MCF 10A (cell line): ENCODE results near the gene SLC35F5. TPM values are rescaled to one million over a fixed set of nuclear protein-coding genes. Genes with fewer than 3 reads are reported as not detected.
A peak's percentile ranks its signal among the peaks of the same experiment; 100 is the strongest.

Experiments
- BruUV-seq: library from RNA; stranded (reverse); fragments of 400-500 nt; replicated peaks from 2 replicates; lab custom pipeline; 2021; lab: Mats Ljungman, UMichigan
- CTCF ChIA-PET: fragments of 300-600 bp; sonication (Branson Sonifier 250); formaldehyde crosslinking; extraction: SDS; loops from one replicate; lab custom pipeline; 2021; ENCODE audit warnings: antibody characterized with exemption, inconsistent platforms; lab: Yijun Ruan, JAX
- POLR2A ChIA-PET: fragments of 300-600, 350-650 bp; sonication (Branson Sonifier 250); formaldehyde crosslinking; extraction: SDS; loops from one replicate; lab custom pipeline; 2020; ENCODE audit warnings: antibody characterized with exemption, inconsistent platforms; lab: Yijun Ruan, JAX
- DNase-seq: peaks from one replicate; pipeline ENCODE4 v3.0.0-alpha.2; 2018; ENCODE audit not compliant: unreplicated experiment
- H3K27ac Mint-ChIP-seq: one replicate; pipeline ENCODE4 v1.8.0; 2022; ENCODE audit warnings: mild to moderate bottlenecking, low read depth, mixed read lengths; ENCODE audit not compliant: unreplicated experiment
- H3K27me3 Mint-ChIP-seq: one replicate; pipeline ENCODE4 v1.8.0; 2022; ENCODE audit warnings: mixed read lengths; ENCODE audit not compliant: insufficient read depth, unreplicated experiment
- H3K36me3 Mint-ChIP-seq: one replicate; pipeline ENCODE4 v1.8.0; 2022; ENCODE audit warnings: mild to moderate bottlenecking, moderate library complexity, mixed read lengths; ENCODE audit not compliant: insufficient read depth, unreplicated experiment
- H3K4me1 Mint-ChIP-seq: one replicate; pipeline ENCODE4 v1.8.0; 2022; ENCODE audit warnings: mixed read lengths; ENCODE audit not compliant: insufficient read depth, unreplicated experiment
- H3K4me3 Mint-ChIP-seq: one replicate; pipeline ENCODE4 v1.8.0; 2022; ENCODE audit warnings: mild to moderate bottlenecking, moderate library complexity, mixed read lengths; ENCODE audit not compliant: unreplicated experiment
- H3K9me3 Mint-ChIP-seq: one replicate; pipeline ENCODE4 v1.8.0; 2022; ENCODE audit warnings: mixed read lengths; ENCODE audit not compliant: unreplicated experiment
- intact Hi-C: fragments of 100-400 bp; cut with micrococcal nuclease; formaldehyde crosslinking; loops from 2 replicates; pipeline ENCODE4 v1.14.1; 2022
- total RNA-seq: library from RNA; stranded (reverse); gene quantifications from 2 replicates; pipeline ENCODE4 v1.2.3, GENCODE V29; 2022
- TF ChIP-seq, protein P1 (sequence below): fragments of 200-600 bp; IDR thresholded peaks from one replicate; pipeline ENCODE4 v1.8.0; 2022; ENCODE audit warnings: antibody characterized with exemption, mild to moderate bottlenecking; ENCODE audit not compliant: unreplicated experiment

SLC35F5 gene
- total RNA-seq, 1 experiment from 2014 or later, result 52.7 TPM

DNA sequence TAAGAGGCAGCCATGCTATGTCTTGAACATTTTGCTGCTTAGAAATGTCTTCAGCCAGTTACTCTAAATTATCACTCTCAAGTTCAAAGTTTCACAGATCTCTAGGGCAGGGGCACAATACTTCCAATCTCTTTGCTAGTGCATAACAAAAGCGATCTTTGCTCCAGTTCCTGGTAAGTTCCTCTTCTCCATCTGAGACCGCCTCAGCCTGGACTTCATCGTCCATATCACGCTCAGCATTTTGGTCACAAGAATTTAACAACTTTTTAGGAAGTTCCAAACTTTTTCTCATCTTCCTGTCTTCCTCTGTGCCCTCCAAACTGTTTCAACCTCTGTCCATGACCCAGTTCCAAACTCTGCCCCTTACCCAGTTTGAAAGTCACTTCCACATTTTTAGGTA, 8.8 kb upstream of the SLC35F5 start:
- no peak for DNase-seq
- no peak overlapping the region for H3K27ac Mint-ChIP-seq
- peaks cover 1% of the 10 kb centered on the region for H3K4me1 Mint-ChIP-seq
- BruUV-seq, result no TSS peak
- H3K27me3 Mint-ChIP-seq, result no peaks in the 10 kb centered on the region
- ChIA-PET CTCF (no interaction called here), POLR2A (no interaction called here)
- no peaks in the 10 kb centered on the region for H3K36me3 Mint-ChIP-seq
- peaks cover 9% of the 10 kb centered on the region for H3K9me3 Mint-ChIP-seq
- TF ChIP-seq, protein P1, sequence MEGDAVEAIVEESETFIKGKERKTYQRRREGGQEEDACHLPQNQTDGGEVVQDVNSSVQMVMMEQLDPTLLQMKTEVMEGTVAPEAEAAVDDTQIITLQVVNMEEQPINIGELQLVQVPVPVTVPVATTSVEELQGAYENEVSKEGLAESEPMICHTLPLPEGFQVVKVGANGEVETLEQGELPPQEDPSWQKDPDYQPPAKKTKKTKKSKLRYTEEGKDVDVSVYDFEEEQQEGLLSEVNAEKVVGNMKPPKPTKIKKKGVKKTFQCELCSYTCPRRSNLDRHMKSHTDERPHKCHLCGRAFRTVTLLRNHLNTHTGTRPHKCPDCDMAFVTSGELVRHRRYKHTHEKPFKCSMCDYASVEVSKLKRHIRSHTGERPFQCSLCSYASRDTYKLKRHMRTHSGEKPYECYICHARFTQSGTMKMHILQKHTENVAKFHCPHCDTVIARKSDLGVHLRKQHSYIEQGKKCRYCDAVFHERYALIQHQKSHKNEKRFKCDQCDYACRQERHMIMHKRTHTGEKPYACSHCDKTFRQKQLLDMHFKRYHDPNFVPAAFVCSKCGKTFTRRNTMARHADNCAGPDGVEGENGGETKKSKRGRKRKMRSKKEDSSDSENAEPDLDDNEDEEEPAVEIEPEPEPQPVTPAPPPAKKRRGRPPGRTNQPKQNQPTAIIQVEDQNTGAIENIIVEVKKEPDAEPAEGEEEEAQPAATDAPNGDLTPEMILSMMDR, result no peak
- no peak overlapping the region for H3K4me3 Mint-ChIP-seq
- intact Hi-C loops, result no loop called here

DNA sequence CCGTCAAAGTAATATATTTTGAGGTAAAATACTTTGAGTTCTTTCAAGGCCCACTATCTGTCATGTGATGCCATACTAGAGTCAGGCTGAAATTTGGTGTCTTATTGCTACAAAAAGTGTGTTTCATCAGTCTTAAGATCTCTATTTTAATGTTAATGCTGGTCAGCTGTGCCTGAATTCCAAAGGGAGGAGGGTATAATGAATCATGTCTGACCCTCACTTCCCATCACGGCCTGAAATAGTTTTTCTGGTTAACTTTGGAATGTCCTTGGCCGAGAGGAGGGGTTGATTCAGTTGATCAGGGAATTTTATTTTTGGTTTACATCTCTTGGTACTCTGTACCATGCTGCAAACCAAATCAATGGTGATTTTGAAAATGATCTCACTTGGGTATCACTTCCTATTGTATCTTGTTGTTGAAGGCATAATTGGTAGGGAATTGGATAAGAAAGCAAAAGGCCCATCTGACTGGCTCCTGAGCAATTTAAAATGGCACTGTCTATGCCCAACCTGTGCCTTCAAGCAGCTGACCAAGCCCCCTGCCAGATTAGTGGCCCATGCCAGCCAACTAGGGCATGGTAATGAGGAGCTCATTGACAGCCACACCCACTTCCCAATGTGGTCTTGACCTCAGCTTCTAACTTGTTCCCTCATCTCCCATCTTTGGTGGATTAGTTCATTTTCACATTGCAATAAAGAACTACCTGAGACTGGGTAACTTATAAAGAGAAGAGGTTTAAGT, 6.1 kb upstream of the SLC35F5 start:
- TF ChIP-seq, protein P1, result no peak
- ChIA-PET POLR2A (interaction anchor here (1.1 kb wide), 1 partner anchor 167 kb away, joined by 3 read pairs; no protein-coding TSS in a partner anchor), CTCF (interaction anchor here (0.7 kb wide), 1 partner anchor 144 kb away, joined by 3 read pairs; no protein-coding TSS in a partner anchor)
- Mint-ChIP-seq H3K9me3 (peaks cover 9% of the 10 kb centered on the region), H3K4me1 (peaks cover 6% of the 10 kb centered on the region), H3K36me3 (no peaks in the 10 kb centered on the region), H3K27ac (no peak overlapping the region), H3K4me3 (no peak overlapping the region), H3K27me3 (no peaks in the 10 kb centered on the region)
- intact Hi-C loops, result no loop called here
- DNase-seq, result peak; percentile 38
- BruUV-seq, result no TSS peak

DNA sequence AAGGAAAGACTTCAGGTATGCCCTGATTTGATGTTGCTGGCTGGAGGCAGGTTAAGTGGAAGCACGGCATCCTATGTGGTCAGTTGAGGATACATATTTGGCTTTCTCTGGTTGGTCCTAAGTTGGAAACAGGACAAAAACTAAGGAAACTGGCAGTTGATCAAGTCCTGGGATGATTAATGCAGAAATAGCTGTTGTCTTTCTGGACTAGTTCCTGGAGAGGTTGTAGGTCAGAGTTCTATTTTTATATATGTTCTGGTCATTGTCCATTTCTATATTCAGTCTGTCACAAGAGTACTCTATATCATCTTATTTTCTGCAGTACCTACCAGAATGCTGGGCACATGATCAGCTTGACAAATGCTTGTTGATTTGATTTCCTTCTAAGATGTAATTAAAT, 4.0 kb upstream of the SLC35F5 start:
- no peak overlapping the region for H3K4me3 Mint-ChIP-seq
- ChIA-PET CTCF (interaction anchor here (0.6 kb wide), 1 partner anchor 128 kb away, joined by 3 read pairs; no protein-coding TSS in a partner anchor), POLR2A (interaction anchor here (1.0 to 3.1 kb wide), 5 partner anchors 71 to 136 kb away, joined by 3 to 8 read pairs (median 4); partner anchors contain the start of gene ACTR3)
- H3K27me3 Mint-ChIP-seq, result no peaks in the 10 kb centered on the region
- peaks cover 5% of the 10 kb centered on the region for H3K9me3 Mint-ChIP-seq
- no peak overlapping the region for H3K27ac Mint-ChIP-seq
- peaks cover 6% of the 10 kb centered on the region for H3K4me1 Mint-ChIP-seq
- BruUV-seq, result no TSS peak
- peak; percentile 44 for DNase-seq
- TF ChIP-seq, protein P1, result no peak
- no peaks in the 10 kb centered on the region for H3K36me3 Mint-ChIP-seq
- intact Hi-C loops, result no loop called here

DNA sequence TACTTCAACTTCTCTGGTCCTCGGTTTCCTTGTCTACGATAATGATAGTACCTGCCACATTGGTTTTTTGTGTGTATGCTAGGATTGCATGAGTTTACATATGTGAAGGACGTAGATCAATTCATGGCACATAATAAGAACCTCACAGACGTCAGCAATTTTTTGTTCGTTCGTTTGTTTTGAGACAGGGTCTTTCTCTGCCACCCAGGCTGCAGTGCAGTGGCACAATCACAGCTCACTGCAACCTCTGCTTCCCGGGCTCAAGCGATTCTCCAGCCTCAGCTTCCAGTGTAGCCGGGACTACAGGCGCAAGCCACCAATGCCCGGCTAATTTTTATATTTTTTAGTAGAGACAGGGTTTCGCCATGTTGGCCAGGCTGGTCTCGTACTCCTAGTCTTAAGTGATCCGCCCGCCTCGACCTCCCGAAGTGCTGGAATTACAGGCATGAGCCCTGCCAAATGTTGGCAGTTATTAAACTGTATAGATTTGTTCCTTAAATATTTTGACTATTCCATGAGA, 756 bp upstream of the SLC35F5 start:
- Mint-ChIP-seq H3K27me3 (no peaks in the 10 kb centered on the region), H3K27ac (peak overlapping the region; percentile 95), H3K4me3 (peak overlapping the region; percentile 75), H3K9me3 (no peaks in the 10 kb centered on the region), H3K36me3 (peaks cover 13% of the 10 kb centered on the region), H3K4me1 (peaks cover 6% of the 10 kb centered on the region)
- no TSS peak for BruUV-seq
- intact Hi-C loops, result loop anchor here (10.0 kb wide), 1 partner anchor 208 kb away; no protein-coding TSS in a partner anchor
- POLR2A ChIA-PET, result interaction anchor here (0.6 to 5.4 kb wide), 39 partner anchors 10 to 211 kb away, joined by 3 to 234 read pairs (median 6); partner anchors contain the start of gene ACTR3
- TF ChIP-seq, protein P1, result no peak
- no peak for DNase-seq
- CTCF ChIA-PET, result interaction anchor here (0.5 to 1.9 kb wide), 4 partner anchors 96 to 156 kb away, joined by 3 to 7 read pairs (median 4); no protein-coding TSS in a partner anchor
